ENCODE measurements around the gene PRKRA. TPM values are rescaled to one million over a fixed set of nuclear protein-coding genes. Genes with fewer than 3 reads are reported as not detected.

PRKRA gene
- total RNA-seq (2022; extraction: Qiagen RNA extraction; ENCODE audit: low read depth) = 28.2 to 34.0 TPM (median 32.0 TPM) in 5 replicates

GRCh38 chr2:178450774-178451525, at the start of gene PRKRA, which contains the start of gene PJVK:
Gene PRKRA, minus strand, starts transcription at chr2:178451175. Its CDS starts 145 bp downstream, at chr2:178451030.
Gene PJVK, plus strand, starts transcription at chr2:178451378. Its CDS starts 2,032 bp downstream, at chr2:178453410.

GRCh38 chr2:178480227-178481181, 29.5 kb upstream of the PRKRA start, which contains the start of gene PLEKHA3:
Gene PLEKHA3, plus strand, starts transcription at chr2:178480457. Its CDS starts 413 bp downstream, at chr2:178480870.

GRCh38 chr2:178478439-178479274, 27.7 kb upstream of the PRKRA start, which contains the start of gene FKBP7:
Gene FKBP7, minus strand, starts transcription at chr2:178478600. Its CDS starts 101 bp downstream, at chr2:178478499.

Other genes with a start within 250 kb of the PRKRA start
- gene PJVK, start 203 bp upstream of the PRKRA start, total RNA-seq (2022; extraction: Qiagen RNA extraction; ENCODE audit: low read depth) = 0.72 to 1.9 TPM (median 1.6 TPM) in 5 replicates
- 9.3 to 13.2 TPM (median 10.8 TPM) in 5 replicates for gene FKBP7, start 27.4 kb upstream of the PRKRA start, total RNA-seq (2022; extraction: Qiagen RNA extraction; ENCODE audit: low read depth)
- 11.1 to 23.9 TPM (median 18.3 TPM) in 5 replicates for gene PLEKHA3, start 29.3 kb upstream of the PRKRA start, total RNA-seq (2022; extraction: Qiagen RNA extraction; ENCODE audit: low read depth)